Ishikawa (cell line): Measurements from ENCODE around the gene TLE3.

ENCODE experiments used
- CEBPB ChIP-seq: IDR thresholded peaks from 2 replicates; pipeline ENCODE4 v1.6.1; 2012
- CREB1 ChIP-seq: IDR thresholded peaks from 2 replicates; pipeline ENCODE4 v1.6.1; 2012; ENCODE audit warnings: low read depth
- EGR1 ChIP-seq: IDR thresholded peaks from 2 replicates; pipeline ENCODE4 v1.6.1; 2012
- EP300 ChIP-seq: IDR thresholded peaks from 2 replicates; pipeline ENCODE4 v1.6.1; 2012; ENCODE audit warnings: borderline replicate concordance
- FOXM1 ChIP-seq: IDR thresholded peaks from 2 replicates; pipeline ENCODE4 v1.6.1; 2012; ENCODE audit warnings: low read depth, borderline replicate concordance
- MAX ChIP-seq: IDR thresholded peaks from 2 replicates; pipeline ENCODE4 v1.6.1; 2012
- NFIC ChIP-seq: IDR thresholded peaks from 2 replicates; pipeline ENCODE4 v1.6.1; 2012
- RAD21 ChIP-seq: IDR thresholded peaks from 2 replicates; pipeline ENCODE4 v1.6.1; 2012; ENCODE audit warnings: low read depth
- REST ChIP-seq: IDR thresholded peaks from 2 replicates; pipeline ENCODE4 v1.6.1; 2012; ENCODE audit warnings: low read depth, mild to moderate bottlenecking
- TAF1 ChIP-seq: IDR thresholded peaks from 2 replicates; pipeline ENCODE4 v1.6.1; 2012; ENCODE audit warnings: low read depth, mild to moderate bottlenecking
- TCF12 ChIP-seq: IDR thresholded peaks from 2 replicates; pipeline ENCODE4 v1.6.1; 2012; ENCODE audit warnings: low read depth
- TEAD4 ChIP-seq: IDR thresholded peaks from 2 replicates; pipeline ENCODE4 v1.6.1; 2012
- USF1 ChIP-seq: IDR thresholded peaks from 2 replicates; pipeline ENCODE4 v1.6.1; 2012
- YY1 ChIP-seq: IDR thresholded peaks from 2 replicates; pipeline ENCODE4 v1.6.1; 2012; ENCODE audit warnings: low read depth
- ZBTB7A ChIP-seq: IDR thresholded peaks from 2 replicates; pipeline ENCODE4 v1.6.1; 2012; ENCODE audit warnings: low read depth

Gene TLE3

GRCh38 chr15:70033529-70034140 lies 64.1 kb downstream of the TLE3 start:
- no peak for TF ChIP-seq TEAD4
- TF ChIP-seq RAD21: no peak
- no peak for TF ChIP-seq USF1
- TF ChIP-seq CEBPB: no peak
- no peak for TF ChIP-seq EGR1
- TF ChIP-seq REST: no peak
- no peak for TF ChIP-seq FOXM1
- TF ChIP-seq EP300: no peak
- TF ChIP-seq NFIC: no peak

GRCh38 chr15:70033109-70033508 lies 64.6 kb downstream of the TLE3 start:
- TF ChIP-seq EP300 (no peak), USF1 (no peak), MAX (no peak), FOXM1 (no peak), TCF12 (no peak), REST (no peak), TAF1 (no peak), CEBPB (no peak), YY1 (no peak), RAD21 (no peak), NFIC (no peak), CREB1 (no peak)

- TF ChIP-seq TCF12 (no peak), TAF1 (no peak), TEAD4 (no peak), FOXM1 (no peak), CEBPB (no peak), CREB1 (no peak), USF1 (no peak), EP300 (no peak), NFIC (no peak), EGR1 (no peak), RAD21 (no peak)
Observed at GRCh38 chr15:70032509-70032908, 65.2 kb downstream of the TLE3 start.

GRCh38 chr15:70031713-70032112 lies 66.0 kb downstream of the TLE3 start:
- TF ChIP-seq CREB1 (no peak), CEBPB (no peak), RAD21 (no peak), TAF1 (no peak), USF1 (no peak), TCF12 (no peak), MAX (no peak), FOXM1 (no peak), REST (no peak), TEAD4 (no peak), NFIC (no peak), ZBTB7A (no peak), EGR1 (no peak), YY1 (no peak), EP300 (no peak)
